Measurements from ENCODE around the gene COMMD2. TPM values are rescaled to one million over a fixed set of nuclear protein-coding genes. Genes with fewer than 3 reads are reported as not detected.

The COMMD2 gene
- total RNA-seq, 1 donor from 2014 or later = 60.8 TPM

DNA sequence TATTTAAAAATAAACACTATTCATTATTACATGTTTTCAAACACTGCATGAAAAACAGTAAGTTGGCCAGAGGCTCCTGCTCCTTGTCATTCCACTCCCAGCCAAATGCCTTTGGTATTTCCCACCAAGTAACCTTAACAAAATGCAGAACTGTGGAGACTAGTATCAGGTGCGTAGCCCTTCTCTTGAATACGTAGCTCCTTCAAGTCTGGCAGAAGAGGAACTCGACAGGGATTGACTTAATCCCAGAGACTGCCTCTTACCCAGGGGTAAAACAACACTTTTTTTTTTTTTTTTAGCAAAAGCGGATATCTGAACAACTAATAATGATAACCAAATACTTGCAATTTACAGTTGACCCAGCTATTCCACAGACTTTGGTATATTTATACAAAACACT is 738 bp downstream of the COMMD2 start:
- peaks cover 5% of the 10 kb centered on the region for H3K4me1 Mint-ChIP-seq (ENCODE audit: low read depth, unreplicated experiment)

DNA sequence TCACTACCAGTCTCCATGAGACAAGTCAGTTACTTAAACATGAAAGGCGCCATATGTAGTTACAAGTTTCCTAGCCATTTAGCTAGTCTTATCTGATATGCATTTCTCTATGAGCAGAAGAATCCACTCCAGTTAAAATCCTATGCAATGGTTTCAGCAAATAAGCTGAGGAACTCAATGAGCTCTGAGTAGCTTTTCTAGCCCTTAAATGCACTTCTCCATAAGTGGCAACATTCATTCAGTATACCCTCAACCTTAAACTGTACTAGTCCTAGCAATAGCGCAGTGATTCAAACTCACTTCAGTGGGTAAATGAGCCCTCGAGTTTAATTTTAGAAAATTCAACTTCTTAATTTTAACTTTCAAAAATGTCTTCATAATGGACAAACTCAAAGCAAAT is 7.7 kb downstream of the COMMD2 start:
- peaks cover 2% of the 10 kb centered on the region for H3K27me3 Mint-ChIP-seq (ENCODE audit: unreplicated experiment)
- DNase-seq = no peak
- TF ChIP-seq, protein P1, sequence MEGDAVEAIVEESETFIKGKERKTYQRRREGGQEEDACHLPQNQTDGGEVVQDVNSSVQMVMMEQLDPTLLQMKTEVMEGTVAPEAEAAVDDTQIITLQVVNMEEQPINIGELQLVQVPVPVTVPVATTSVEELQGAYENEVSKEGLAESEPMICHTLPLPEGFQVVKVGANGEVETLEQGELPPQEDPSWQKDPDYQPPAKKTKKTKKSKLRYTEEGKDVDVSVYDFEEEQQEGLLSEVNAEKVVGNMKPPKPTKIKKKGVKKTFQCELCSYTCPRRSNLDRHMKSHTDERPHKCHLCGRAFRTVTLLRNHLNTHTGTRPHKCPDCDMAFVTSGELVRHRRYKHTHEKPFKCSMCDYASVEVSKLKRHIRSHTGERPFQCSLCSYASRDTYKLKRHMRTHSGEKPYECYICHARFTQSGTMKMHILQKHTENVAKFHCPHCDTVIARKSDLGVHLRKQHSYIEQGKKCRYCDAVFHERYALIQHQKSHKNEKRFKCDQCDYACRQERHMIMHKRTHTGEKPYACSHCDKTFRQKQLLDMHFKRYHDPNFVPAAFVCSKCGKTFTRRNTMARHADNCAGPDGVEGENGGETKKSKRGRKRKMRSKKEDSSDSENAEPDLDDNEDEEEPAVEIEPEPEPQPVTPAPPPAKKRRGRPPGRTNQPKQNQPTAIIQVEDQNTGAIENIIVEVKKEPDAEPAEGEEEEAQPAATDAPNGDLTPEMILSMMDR (IDR thresholded peaks at IDR 0.05; ENCODE audit: partially characterized antibody, unreplicated experiment) = no peak
- H3K27ac Mint-ChIP-seq (ENCODE audit: unreplicated experiment) = no peak overlapping the region
- no peaks in the 10 kb centered on the region for H3K9me3 Mint-ChIP-seq (ENCODE audit: unreplicated experiment)
- no peaks in the 10 kb centered on the region for H3K4me1 Mint-ChIP-seq (ENCODE audit: low read depth, unreplicated experiment)
- H3K4me3 Mint-ChIP-seq (ENCODE audit: unreplicated experiment) = no peak overlapping the region
- no peaks in the 10 kb centered on the region for H3K36me3 Mint-ChIP-seq (ENCODE audit: unreplicated experiment)

More for the DNA sequence above, 738 bp downstream of the COMMD2 start:
- Mint-ChIP-seq H3K4me3 (ENCODE audit: unreplicated experiment) (peak overlapping the region; percentile 96), H3K27ac (ENCODE audit: unreplicated experiment) (no peak overlapping the region), H3K9me3 (ENCODE audit: unreplicated experiment) (no peaks in the 10 kb centered on the region), H3K36me3 (ENCODE audit: unreplicated experiment) (no peaks in the 10 kb centered on the region), H3K27me3 (ENCODE audit: unreplicated experiment) (peaks cover 2% of the 10 kb centered on the region)
- TF ChIP-seq, protein P1 (IDR thresholded peaks at IDR 0.05; ENCODE audit: partially characterized antibody, unreplicated experiment) = no peak
- no peak for DNase-seq

DNA sequence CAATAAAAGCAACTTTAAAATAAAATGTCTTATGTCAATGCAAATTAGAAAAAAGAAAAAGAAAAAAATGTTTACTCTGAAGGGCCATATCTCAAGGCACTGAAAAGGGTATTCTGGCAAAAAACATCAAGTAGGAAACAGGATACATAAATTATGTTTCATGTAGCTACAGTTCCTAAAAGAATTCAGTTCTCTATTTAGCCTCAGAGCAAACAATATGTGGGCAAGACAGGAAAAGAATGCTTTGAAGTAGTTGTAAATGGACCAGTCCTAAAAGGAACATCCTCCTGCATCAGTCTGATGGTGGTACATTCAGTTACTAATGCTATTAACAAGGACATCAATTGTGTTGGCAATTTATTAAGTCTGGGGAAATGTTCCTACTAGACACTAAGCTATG is 8.1 kb downstream of the COMMD2 start:
- Mint-ChIP-seq H3K9me3 (ENCODE audit: unreplicated experiment) (no peaks in the 10 kb centered on the region), H3K27ac (ENCODE audit: unreplicated experiment) (no peak overlapping the region), H3K4me3 (ENCODE audit: unreplicated experiment) (no peak overlapping the region), H3K27me3 (ENCODE audit: unreplicated experiment) (peaks cover 2% of the 10 kb centered on the region), H3K36me3 (ENCODE audit: unreplicated experiment) (no peaks in the 10 kb centered on the region), H3K4me1 (ENCODE audit: low read depth, unreplicated experiment) (no peaks in the 10 kb centered on the region)
- TF ChIP-seq, protein P1 (IDR thresholded peaks at IDR 0.05; ENCODE audit: partially characterized antibody, unreplicated experiment) = no peak
- DNase-seq = no peak

DNA sequence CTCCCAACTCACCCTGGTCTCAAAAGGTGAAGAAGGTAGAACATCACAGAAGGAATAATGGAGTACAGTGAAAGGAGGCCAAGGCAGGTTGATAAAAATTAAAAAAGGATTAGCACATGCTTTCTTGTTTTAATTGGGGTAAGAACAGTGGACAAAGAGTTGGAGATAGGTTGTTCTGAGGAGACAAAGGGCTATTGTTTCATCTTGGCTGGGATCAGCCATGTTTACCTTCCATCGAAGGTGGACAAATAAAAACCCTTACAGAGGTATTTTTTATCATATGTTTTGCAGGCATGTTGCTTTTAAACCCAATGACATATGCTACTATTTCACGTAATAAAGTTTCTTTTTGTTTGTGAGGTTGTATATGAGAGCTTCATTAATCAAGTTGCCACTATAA is 12.9 kb downstream of the COMMD2 start:
- Mint-ChIP-seq H3K27me3 (ENCODE audit: unreplicated experiment) (no peaks in the 10 kb centered on the region), H3K27ac (ENCODE audit: unreplicated experiment) (no peak overlapping the region), H3K9me3 (ENCODE audit: unreplicated experiment) (no peaks in the 10 kb centered on the region), H3K4me3 (ENCODE audit: unreplicated experiment) (no peak overlapping the region), H3K36me3 (ENCODE audit: unreplicated experiment) (no peaks in the 10 kb centered on the region), H3K4me1 (ENCODE audit: low read depth, unreplicated experiment) (no peaks in the 10 kb centered on the region)
- TF ChIP-seq, protein P1 (IDR thresholded peaks at IDR 0.05; ENCODE audit: partially characterized antibody, unreplicated experiment) = no peak
- DNase-seq = no peak

DNA sequence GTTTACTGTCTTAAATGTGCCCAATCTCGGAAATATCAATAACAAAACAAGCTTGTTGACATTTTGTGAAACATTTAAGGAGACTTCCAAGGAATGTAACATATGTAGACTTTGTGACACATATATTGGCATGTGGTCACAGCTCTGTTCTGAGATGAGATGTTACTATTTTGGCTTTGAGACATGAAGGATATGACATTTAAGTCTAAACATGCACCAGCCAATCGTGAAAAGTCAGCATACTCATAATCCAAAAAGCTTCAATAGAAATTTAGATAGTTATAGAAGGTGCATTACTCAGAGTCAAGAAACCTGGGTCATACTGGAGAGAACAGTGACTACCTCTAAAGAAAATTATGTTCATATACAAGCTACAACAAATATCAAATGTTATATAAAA is 13.4 kb downstream of the COMMD2 start:
- H3K9me3 Mint-ChIP-seq (ENCODE audit: unreplicated experiment) = no peaks in the 10 kb centered on the region
- H3K27ac Mint-ChIP-seq (ENCODE audit: unreplicated experiment) = no peak overlapping the region
- DNase-seq = no peak
- no peaks in the 10 kb centered on the region for H3K4me1 Mint-ChIP-seq (ENCODE audit: low read depth, unreplicated experiment)
- no peaks in the 10 kb centered on the region for H3K36me3 Mint-ChIP-seq (ENCODE audit: unreplicated experiment)
- H3K27me3 Mint-ChIP-seq (ENCODE audit: unreplicated experiment) = no peaks in the 10 kb centered on the region
- TF ChIP-seq, protein P1 (IDR thresholded peaks at IDR 0.05; ENCODE audit: partially characterized antibody, unreplicated experiment) = no peak
- H3K4me3 Mint-ChIP-seq (ENCODE audit: unreplicated experiment) = no peak overlapping the region
